NCI-H2171 (cell line): ENCODE measurements around the gene WFIKKN1.

ENCODE experiments used
- DNase-seq: peaks from one replicate; lab custom pipeline; 2025; lab: John Stamatoyannopoulos, UW

WFIKKN1 gene

DNA sequence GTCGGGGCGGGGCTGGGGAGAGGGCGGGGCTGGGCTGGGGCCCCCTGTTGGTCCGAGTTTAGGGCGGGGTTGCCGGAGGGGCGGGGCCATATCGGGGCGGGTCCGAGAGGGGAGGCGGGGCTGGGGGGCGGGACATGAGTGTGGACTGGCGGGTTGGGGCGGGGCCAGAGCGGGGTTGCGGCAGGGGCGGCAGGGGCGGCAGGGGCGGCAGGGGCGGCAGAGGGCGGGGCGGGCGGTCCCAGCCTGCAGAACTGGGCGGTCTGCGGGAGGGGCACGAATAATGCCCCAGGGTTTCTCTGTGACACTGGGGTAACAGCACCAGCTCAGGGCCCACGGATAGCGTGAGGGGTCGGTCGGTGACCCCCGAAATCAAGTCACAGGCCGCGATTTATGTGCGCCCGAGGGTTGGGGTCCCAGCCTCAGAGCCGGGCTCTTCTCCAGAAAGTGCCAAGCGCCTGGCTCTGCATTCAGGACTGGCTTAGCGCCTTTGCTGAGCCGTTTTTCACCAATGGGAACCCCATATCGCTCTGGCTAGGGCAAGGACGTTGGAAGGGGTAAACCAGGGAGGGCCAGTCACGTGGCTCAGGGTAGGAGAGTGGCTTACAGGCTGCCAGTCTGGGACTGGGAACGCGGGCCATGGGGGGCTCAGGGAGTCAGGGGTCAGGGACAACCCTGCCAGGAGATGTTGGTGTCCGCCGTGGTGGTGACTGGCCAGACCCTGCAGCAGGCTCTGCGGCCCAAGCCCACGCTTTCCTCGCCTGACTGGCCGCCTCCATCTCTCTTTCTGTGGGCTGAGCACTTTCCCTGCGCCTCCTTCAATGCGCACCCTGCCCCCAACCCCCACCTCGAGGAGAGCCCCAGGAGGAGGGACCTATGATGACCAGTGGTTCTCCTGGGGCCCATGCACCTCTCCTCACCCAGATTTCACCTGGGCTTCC lies 6.6 kb downstream of the WFIKKN1 start:
- peak; percentile 83 for DNase-seq

- DNase-seq = no peak
Measured at GRCh38 chr16:638034-638543, 7.3 kb downstream of the WFIKKN1 start.

GRCh38 chr16:638836-639235 lies 8.1 kb downstream of the WFIKKN1 start:
- no peak for DNase-seq

GRCh38 chr16:640614-641013 lies 9.8 kb downstream of the WFIKKN1 start:
- no peak for DNase-seq

DNA sequence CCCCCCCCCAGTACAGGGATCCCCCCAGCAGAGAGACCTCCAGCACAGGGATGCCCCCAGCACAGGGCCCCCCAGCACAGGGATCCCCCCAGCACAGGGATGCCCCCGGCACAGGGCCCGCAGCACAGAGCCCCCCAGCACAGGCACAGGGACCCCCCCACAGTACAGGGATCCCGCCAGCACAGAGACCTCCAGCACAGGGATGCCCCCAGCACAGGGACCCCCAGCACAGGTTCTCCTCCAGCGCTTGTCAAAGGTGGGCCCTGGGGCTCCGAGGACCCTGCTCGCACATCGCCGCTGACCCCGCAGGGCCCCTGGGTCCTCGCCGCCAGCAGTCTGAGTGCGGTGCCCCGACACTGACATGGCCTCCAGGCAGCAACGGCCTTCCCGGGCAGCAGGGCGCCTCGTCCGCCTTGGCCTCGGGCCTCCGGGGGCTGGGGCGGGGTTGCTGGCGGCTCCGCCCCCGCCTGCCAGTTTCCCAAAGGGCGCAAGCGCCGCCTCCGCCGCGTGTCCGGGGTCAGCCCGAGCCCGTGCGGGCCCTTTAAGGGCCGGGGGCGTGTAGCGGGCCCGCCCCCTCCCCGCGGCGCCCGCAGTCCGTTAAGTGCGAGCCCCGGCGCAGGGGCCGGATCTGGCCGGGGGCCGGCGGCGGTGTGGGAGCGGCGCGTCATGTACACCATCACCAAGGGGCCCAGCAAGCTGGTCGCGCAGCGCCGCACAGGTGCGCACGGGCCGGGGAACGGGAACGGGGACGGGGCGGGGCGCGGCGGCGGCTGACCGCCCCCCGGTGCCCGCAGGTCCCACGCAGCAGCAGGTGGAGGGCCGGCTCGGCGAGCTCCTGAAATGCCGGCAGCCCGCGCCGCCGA lies 10.8 kb downstream of the WFIKKN1 start, which contains the start of gene MCRIP2:
Gene MCRIP2, plus strand, starts transcription at position 503 of the 863 bp plus-strand sequence. Its CDS starts 164 bp downstream, at position 667.
- peak; percentile 69 for DNase-seq

GRCh38 chr16:642189-643049 lies 11.6 kb downstream of the WFIKKN1 start:
- no peak for DNase-seq

GRCh38 chr16:643050-643368 lies 12.2 kb downstream of the WFIKKN1 start:
- no peak for DNase-seq

DNA sequence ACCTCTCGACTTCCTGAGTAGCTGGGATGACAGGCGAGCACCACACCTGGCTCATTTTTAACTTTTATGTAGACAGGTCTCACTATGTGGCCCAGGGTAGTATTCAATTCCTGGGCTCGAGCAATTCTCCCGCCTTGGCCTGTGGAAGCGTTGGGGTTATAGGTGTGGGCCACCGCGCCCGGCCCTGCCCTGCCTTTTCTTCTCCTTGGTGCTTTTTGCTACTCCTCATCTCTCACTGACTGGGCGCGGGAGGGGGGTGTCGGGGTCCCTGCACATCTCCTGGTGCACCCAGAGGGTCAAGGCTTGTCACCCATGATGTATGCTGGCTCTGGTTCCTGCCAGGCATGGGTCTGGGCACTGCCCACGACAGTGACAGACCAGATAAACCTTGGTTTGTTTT lies 13.8 kb downstream of the WFIKKN1 start:
- no peak for DNase-seq

- DNase-seq = no peak
Measured at GRCh38 chr16:645852-646678, 15.3 kb downstream of the WFIKKN1 start.

GRCh38 chr16:646679-647172 lies 15.9 kb downstream of the WFIKKN1 start:
- no peak for DNase-seq

DNA sequence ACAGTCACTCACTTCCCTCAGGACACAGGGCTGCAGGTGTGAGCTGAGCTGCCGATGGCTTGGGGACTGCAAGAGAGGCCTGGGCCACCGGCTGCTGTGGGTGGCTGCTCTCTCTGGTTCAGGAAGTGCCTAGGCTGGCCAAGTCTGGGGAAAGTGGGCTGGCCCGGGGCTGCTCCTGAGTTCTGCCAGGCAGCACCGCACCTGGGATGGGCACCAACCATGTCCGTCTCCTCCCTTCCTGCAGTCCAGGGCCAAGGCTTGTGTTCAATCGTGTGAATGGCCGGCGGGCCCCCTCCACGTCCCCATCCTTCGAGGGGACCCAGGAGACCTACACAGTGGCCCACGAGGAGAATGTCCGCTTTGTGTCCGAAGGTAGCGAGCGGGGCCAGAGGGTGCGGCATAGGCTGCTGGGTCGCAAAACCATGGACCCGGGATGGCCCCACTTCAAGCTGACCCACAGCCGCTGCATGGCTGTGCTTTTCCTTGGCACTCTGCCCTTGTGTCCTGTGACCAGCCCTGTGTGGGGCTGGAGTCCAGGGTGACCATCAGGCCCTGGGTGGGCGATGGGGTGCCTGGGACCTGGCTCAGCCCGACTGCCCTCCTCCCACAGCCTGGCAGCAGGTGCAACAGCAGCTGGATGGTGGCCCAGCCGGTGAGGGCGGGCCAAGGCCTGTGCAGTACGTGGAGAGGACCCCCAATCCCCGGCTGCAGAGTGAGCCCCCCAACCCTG lies 16.6 kb downstream of the WFIKKN1 start:
- no peak for DNase-seq

DNA sequence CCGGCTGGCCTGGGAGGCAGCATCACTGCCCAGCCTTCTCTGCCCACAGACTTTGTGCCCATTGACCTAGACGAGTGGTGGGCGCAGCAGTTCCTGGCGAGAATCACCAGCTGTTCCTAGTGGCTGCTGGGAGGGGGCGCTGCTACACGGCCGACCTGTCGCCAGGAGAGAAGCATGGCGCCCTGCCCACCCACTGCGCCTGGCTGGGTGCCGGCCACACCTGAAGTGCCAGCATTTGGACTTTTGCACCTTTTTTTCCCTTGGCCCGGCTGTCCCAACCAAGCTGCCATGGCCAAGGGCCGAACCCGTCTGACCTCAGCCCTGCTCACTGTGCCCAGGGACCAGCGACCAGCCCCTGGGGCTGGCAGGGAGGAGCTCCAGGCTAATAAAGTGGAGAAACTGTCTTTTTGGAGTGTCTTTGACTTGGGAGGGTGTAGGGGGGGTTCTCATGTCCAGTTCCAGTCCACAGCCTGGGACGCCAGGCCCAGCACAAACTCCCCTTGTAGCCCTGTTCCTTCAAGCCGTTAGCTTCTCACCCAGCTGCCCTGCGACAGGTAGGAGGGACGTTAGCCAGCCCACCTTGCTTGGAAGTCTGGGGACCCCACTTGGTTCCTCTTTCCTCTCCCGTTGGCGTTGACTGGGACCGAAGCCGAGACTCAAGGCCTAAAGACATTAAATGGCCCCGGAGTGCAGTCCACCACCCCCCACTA lies 17.4 kb downstream of the WFIKKN1 start:
- peak; percentile 33 for DNase-seq

DNA sequence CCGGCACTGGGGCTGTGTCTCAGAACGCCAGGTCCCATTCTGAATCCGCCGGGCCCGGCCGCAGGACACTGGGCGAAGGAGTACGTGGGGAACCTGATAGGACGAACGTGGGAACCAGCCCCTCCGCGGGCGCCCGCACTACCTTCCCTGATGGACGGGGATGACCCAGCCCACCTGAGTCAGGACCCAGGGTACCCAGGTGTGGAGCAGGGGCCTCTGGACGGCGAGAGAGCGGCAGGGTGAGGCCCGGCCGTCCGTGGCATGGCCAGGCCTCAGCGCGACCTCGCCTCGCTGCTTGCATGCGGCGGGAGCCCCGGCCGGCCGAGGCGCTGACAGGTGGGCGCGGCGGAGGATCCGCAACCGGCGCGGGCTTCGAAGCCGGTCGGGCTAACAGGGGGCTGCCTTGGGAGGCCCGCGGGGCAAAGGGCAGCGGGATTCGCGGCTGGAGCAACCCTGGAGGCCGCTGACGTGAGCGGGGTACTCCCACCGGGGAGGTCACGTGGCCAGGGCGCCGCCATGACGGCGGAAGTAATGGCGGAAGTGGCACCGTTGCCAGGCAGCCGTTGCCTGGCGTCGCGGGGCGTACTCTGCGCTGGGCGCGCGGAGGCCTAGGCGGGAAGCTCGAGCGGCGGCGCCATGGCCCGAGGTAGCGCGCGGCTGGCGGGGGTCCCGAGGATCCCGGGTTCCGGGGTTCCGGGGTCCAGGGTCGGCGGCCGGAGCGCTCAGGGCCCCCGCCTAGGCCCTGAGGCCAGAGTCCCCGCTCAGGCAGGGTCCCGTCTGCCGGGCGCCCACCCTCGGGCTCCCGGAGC lies 18.2 kb downstream of the WFIKKN1 start, which contains the start of gene WDR90:
Gene WDR90, plus strand, starts transcription at position 585 of the 809 bp plus-strand sequence. Its CDS starts 52 bp downstream, at position 637.
- DNase-seq = peak; percentile 93

DNA sequence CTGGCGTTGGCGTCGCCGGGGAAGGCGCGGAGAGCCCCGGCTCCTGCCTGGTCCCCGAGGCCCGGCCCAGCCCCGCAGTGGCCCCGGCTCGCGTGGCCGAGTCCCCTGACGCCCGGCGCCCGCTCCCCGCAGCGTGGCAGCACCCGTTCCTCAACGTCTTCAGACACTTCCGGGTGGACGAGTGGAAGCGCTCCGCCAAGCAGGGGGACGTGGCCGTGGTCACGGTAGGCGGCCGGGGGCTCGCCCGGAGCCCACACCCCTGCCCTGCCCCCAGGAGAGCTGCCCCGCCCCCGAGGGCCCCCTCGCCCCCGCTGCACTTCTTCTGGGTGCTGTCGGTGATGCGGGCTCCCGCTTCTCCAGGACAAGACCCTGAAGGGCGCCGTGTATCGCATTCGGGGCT lies 18.8 kb downstream of the WFIKKN1 start:
- DNase-seq = no peak

DNA sequence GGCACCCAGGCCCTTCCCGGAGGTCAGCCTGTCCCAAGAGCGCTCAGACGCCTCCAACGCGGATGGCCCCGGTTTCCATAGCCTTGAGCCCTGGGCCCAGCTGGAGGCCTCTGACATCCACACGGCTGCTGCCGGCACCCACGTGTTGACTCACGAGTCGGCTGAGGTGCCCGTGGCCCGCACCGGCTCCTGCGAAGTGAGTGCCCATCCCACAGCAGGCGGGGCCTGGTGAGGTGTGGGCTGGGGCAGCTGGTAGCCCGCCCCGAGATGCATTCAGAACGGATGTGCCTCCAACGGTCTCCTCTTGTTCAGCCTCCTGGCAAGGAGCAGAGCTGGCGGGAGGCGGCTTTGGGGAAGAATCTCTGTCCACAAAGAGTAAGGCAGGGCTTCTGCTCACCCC lies 21.1 kb downstream of the WFIKKN1 start:
- no peak for DNase-seq

- DNase-seq = no peak
Measured at GRCh38 chr16:652454-653305, 21.9 kb downstream of the WFIKKN1 start.

- no peak for DNase-seq
Measured at GRCh38 chr16:654034-654433, 23.2 kb downstream of the WFIKKN1 start.
